Bone marrow (tissue), 2 donors: ENCODE data around the gene RAB31.

Experiments used
- DNase-seq, 2 donors: peaks; one replicate each; lab custom pipeline; 2025; lab: John Stamatoyannopoulos, UW

RAB31 gene

DNA sequence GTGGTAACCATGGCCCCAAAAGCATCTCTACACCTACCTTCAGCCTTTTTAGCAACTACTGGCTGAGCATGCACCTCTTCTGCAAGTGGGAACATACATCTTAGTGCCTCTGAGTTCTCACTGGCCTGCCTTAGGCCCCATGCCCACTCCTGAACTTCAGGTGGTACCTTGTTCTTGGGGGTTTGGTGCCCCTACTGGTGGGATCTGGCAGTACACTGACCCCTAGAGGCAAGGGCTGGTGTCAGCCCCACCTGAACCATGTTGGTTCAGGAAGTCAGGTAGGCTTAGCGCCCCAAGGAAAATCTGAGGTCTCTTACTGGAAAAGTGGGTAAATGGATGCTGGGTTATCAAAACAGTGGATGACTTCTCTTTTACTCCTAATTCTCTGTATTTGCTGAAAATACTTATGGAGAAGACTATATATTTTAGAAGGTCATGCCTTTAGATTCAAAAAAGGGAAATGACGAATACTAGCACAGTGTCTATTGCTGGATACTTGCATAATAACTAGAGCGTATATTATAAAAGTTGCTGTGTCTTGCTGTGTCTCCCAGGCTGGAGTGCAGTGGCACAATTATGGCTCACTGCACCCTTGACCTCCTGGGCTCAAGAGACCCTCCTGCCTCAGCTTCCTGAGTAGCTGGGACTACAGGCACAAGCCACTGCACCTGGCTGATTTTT is 84.6 kb downstream of the RAB31 start:
- DNase-seq, result no peak

DNA sequence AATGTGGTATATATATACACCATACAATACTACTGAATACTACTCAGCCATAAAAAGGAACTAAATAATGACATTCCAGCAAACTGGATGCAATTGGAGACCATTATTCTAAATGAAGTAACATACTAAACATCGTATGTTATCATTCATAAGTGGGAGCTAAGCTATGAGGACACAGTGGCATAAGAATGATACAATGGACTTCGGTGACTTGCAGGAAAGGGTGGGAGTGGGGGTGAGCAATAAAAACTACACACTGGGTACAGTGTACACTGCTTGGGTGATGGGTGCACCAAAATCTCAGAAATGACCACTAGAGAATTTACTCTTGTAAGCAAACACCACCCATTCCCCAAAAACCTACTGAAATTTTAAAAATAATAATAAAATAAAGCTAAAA is 87.9 kb downstream of the RAB31 start:
- no peak for DNase-seq

DNA sequence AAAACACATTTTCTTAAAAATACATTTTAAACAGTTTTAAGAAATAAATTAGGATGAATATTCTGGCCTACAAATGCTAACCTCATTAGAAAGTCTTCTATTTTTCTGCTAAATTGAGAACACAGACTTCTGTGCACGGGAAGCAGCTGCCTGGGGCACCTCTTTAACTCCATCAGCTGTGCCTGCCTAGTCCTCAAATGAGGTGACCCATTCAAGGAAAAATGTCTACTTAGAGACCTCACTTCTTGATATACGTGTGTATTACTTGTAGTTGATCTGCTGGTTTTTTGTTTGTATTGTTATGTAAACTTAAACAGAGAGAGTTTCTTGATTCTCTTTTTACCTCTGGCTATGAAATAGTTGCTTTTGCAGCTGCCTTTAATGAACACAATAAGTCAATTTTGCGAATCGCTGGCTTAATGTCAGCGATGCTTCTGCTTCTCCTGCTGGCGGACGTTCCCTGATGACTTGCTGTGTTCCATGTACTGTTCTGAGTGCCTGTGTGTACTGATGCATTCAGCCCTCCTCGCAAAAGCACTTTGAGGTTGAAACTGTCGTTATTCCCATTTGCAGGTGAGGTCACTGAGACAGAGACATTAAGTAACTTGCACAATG is 88.9 kb downstream of the RAB31 start:
- DNase-seq, result no peak

DNA sequence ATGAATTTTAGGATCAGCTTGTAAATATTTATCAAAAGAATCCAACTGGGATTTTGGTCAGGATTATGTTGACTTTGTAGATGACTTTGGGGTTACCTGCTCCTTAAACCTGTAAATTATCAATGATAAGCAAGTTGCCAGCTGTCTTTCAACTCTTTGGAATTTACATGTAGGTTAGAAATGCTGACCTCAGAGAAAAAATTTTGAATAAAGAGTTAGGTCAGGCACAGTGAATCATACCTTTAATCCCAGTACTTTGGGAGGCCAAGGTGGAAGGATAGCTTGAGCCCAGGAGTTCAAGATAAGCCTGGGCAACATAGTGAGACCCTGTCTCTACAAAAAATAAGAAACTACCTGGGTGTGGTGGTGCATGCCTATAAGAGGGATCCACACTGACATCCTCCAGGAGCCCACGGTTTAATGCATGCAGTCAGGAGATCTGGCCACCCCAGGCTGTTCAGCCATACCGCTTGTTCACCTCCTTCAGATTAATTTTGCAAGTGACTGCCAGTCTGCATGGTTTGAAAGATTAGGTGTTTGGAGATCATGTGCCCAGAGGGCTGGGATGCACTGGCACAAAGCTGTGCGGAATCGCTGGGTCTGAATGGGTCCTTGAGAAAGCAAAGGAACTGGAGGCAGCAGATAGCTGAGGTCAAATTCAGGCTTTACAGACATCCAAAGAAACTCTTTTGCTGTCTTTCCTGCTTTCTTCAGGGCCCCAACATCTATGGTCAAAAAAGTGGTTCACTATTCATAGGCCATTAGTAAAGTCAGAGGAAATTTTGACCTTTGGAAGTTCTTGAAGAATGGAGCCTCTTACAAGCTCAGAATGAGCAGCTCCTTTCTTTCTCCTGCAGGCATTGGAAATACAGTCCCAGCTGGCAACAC is 94.3 kb downstream of the RAB31 start:
- DNase-seq, result no peak

DNA sequence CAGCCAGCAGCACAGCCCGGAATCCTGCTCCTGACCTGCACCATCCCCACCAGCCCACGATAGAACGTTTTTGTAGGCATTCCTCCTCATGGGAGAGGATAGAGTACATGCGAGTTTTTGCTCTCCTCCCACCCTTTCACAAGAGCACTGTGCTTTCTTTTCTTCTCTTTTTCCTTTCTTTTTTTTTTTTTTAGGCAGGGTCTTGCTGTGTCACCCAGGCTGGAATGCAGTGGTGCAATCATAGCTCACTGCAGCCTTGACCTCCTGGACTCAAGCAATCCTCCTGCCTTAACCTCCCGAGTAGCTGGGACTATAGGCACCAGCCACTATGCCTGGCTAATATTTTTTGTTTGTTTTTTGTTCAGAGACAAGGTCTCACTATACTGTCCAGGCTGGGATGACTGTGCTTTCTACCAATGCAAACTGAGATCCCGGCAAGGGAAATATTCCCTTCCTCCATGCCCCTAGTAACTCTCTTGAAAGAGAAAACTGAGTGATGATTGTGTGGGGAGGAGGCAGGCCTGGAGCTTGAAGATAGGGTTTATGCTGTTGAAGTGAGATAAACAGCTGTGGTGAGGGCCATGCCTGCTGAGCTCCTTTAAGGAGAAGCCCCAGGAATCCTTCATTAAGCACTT is 95.1 kb downstream of the RAB31 start:
- no peak for DNase-seq

DNA sequence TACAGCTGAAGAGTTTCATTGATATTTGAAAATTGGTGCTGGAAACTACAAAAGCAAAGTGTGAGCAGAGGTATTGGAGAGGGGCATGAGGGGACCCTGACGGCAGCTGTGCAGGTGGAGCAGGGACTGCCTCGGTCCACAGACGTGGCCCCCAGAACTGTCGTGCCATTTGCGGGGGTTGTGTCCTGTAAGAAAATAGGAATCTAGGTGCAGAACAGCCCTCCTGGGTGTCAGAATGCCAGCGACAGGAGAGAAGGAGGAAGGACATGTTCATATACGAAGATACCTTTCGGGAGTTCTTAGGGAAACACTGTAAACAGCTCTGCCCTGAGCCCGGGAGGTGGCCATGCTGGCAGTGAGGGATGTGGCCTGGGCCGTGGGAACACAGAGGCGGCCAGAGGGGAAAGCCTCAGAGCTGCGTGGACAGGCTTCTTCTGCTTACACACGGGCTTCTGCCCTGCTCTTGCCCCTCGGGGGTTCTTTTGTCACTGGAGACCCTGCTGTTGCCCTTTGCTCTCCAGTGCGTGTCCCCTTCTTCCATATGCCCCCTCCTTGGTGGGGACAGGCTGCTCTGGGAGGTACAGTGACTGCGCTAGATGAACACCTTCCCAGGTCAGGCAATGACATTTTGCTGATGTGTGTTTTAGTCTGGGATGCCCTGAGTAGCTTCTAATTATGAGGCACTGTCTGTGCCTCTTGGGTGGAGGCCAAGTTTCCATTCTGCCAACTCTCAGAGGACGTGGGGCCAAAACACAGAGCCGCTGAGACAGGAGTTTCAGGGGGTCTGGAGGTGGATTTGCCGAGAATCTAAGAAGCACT is 95.8 kb downstream of the RAB31 start:
- no peak for DNase-seq

DNA sequence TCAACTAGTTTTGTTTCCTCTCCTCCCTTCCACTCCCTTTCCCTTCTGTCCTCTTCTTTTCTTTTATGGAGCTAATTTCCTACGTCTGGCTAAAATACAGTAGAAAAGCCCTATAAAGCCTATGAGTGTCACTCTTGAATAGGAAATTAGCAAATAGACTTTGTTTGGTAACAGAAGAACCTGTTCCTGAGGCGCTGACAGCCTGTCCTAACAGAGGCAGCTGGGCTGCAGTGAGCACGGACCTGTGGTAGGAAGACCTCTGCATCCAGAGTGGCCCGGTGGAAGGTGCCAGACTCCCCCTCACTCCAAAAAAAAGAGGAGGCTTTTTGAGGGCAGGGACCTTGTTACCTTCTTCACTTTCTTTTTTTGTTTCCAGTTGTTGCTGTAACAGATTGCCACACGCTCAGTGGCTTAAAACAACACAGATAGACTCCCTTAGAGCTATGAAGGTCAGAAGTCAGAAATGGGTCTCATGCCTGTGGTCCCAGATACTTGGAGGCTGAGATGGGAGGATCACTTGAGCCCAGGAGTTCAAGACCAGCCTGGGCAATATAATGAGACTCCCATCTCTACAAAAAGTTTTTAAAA is 96.5 kb downstream of the RAB31 start:
- no peak for DNase-seq

DNA sequence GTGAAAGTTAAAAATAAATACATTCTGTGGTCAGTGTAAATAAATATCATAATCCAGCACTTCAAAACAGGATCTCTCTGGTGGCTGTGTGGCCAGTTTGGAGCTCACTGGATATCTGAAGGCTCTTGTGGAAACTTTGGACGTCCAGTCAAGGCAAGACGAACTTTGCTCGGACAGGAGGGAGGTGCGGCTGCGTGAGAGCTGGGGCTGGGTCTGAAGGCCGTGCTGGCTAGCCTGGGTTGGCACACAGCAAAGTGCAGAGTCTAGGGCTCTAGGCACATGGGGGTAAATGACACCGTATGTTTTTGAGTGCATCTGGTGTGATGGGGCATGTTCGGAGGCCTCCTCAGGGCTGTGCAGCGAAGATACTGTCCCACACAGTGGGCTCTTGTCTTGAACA is 98.8 kb downstream of the RAB31 start:
- no peak for DNase-seq

DNA sequence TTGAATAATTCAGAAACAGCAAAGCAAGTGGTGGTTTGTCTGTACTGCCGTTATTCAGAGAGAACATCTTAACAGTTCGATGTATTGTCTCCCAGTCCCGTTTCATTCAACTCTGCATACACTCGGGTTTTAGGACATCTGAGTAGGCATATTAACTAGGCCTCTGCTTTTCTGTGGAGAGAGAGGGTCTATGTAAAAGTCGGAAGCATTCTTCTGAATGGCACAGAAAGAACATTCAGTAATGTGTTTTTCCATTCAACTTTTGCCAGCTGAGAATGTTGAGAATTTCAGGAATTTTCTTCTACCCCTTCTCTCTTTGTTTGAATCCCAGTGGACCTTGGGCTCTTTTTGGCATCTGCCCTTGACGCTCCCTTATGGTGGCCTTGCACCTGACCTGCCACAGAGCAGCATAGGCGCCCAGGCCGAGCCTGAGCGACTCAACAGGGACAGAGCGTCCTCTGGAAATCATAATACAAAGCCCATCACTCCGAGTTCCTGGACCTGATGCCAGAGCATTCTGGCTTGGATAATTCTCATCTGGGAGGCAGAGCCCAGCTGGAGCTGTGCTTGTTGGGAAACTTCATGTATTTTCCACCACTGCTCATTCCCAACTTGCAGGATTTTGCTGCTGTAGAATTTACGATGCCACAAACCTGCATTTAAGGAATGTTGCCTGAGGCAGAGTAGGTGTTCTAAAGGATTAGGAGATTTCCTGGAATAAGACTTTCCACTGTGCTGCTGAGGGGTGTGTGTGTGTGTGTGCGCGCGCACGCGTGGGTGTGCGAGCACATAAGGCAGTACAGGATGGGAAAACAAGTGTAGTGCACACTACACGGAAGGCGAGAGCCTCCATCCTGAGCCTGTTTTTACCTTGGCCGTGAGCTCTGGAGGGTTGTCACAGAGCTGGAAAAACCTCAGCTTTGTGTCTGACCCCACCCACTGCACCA is 100.5 kb downstream of the RAB31 start:
- no peak for DNase-seq

DNA sequence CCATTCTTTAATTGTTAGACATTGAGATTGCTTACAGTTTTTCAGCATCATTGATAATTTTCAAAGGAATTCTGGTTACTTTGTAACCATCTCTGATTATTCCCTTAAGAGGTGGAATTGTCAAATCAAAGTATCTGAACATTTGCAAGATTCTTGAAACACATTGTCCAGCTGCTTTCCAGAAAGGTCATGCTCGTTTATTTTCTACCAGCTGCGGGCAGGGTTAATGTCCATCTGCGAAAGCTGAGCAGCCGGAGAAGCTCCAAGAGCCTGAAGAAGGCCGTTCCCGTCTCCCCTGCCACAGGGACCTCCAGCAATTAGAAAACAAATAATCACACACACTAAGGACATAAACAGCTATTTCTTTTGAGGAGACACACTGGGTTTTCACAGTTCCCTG is 101.6 kb downstream of the RAB31 start:
- no peak for DNase-seq

DNA sequence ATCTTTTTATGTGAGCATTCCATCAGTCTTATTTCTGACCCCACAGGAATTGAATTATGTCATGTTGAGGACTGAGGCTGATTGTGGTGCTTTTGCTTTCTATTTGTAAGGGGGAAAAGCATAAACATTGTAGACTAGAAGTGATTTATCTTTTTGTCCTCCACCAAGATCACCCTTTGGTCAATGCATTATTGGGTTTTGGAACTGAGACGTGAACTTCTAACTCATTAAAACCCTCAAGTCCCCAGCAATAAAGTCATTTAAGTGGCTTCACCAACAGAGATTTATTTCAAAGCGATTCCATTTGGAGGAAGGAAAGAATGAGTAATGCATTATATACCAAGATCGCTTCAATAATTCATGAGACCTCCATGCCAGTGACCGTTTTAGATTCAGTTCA is 102.2 kb downstream of the RAB31 start:
- DNase-seq, result no peak

DNA sequence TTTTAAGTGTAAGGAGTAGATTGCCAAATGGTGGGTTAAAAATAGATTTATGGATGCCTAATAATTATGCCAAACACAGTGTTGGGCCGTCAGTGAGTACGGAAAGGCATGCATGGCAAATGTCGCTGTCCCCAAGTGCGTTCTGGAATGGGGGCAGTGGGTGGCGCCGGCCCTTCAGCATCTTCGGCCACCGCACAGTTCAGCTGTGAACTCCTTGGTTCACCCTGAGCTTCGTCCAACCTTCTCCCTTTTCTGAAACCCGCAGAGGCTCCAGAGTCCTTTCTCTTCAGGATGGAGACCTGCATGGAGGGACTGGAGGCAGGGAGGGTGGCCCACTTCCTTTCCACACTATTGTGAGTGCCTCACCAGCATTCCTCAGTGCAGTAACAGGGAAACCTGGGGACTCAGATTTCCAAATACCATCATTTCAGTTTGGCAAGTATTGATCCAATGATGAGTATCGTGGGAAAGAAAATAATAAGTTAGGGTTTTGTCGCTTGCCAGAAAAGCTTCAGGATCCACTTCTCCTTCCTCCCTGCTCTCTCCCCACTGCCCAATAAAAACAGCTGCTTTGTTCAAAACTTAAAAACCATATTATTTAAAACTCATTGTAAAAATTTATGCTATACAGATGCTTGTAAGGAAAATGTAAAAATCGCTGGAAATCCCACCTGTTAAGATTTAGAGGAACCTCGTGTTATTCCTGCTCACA is 103.0 kb downstream of the RAB31 start:
- DNase-seq, result no peak

DNA sequence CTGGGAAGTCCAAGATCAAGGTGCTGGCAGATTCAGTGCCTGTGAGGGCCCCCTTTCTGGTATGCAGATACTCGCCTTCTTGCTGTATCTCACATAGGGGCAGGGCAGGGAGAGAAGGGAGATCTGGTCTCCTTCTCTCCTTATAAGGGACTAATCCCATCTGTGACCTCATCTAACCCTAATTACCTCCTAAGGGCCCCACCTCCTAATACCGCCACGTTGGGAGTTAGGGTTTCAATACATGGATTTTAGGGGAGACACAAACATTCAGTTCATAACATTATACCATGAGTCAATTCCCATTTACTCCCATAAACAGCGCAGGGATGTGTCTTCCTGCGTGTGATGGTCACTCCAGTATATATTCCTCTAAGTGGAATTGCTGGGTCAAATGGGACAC is 103.9 kb downstream of the RAB31 start:
- no peak for DNase-seq

DNA sequence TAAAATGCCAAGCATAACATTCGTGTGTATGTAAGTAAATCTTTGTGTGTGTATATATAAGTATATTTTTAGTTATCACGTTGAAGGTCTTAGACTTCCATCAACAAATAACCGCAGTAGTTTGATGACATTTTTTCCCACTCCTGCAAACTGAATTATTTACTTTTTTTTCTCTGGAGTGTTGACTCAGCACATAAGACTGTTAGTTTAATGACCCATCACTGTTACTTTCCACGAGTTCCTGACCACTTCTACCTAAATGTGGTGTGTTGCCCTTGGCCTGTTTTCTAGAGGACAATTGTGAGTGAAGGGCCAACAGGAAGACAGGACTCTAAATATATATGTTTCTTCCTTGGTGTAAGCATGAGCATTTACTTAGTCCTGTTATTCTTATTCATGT is 106.3 kb downstream of the RAB31 start:
- no peak for DNase-seq

DNA sequence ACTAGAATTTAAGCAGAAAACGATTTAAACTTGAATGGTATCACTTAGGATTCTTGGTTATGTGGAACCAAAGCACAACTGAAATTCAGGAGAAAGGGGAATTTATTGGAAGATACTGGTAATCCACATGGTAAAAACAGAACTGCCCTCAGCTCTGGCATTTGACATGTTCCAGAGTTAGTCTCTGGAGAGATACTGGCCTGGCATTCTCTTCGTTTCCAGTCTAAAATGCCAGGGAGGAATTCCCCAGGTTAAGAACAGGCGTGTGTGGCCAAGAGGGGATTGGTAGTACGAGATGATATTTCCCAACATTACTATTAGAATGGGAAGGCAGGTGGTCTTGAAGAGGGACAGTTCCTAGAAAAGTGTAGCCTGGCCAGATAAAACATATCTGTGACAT is 109.2 kb downstream of the RAB31 start:
- no peak for DNase-seq

DNA sequence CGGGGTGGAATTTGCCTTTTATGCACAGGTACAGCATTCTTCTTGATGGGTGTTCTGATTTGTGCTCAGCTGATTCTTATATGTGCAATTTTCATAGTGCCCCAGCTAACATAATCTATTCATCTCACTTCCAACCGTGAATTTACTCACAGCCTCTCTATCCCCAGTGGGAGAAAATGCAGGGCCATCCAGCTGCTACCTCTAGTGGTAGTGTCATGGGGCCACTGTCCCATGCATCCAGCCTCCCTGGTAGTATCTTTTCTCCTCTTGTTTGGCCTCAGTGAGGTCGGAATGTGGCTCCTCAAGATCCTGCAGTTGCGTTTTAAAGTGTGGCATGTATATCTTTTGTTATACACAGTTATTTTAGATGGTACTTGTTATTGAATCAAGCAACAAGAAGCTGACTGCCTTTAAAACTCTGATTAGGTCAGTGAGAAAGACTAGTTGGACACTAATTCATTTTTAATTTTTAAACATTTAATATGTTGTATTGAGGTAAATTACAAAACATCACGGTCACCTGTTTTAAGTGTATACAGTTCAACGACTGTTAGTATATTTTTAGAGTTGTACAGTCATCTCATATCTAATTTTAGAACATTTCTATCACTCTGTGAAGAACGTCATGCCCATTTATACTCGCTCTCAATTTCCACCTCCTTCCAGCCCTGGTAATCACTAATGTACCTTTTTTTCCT is 109.8 kb downstream of the RAB31 start:
- no peak for DNase-seq

DNA sequence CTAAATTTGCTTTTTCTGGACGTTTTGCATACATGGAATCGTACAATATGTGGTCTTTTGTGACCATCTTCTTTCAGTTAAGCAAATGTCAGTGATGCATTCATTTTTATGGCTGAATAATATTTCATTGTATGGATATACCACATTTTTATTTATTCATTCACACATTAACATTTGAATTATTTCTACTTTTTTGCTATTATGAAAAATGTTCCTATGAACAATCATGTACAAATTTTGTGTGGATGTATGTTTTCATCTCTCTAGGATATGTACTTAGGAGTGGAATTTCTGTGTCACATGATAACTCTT is 110.3 kb downstream of the RAB31 start:
- DNase-seq, result no peak

DNA sequence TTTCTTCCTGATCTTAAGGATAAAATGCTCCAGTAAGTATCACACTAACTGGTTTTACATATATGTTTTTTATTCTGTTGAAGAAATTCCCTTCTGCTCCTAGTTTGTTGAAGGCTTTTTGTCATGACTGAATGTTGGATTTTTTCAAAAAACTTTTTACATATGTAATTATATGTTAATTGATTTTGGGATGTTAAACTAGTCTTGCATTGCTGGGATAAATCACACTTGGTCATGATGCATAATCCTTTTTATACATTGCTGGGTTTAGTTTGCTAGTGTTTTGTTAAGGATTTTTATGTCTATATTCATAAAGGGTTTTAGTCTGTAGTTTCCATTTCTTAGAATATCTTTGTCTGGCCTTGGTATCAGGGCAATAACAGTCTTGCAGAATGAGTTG is 112.0 kb downstream of the RAB31 start:
- DNase-seq, result no peak

DNA sequence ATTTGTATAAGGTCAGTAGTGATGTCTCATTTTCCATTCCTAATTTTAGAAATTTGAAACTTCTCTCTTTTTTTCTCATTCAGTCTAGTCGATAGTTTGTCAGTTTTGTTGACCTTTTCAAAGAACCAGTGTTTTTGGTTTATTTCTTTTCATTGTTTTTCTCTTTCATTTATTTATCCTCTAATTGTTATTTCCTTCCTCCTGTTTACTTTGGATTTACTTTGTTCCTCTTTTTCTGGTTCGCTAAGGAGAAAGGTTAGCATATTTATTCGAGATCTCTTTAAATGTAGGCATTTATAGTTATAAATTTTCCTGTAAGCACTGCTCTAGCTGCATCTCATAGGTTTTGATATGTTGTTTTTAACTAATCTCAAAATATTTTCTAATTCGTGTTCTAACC is 112.6 kb downstream of the RAB31 start:
- no peak for DNase-seq
